Osteocyte (in vitro differentiated cells): ENCODE measurements around the gene SH3RF1. TPM values are rescaled to one million over a fixed set of nuclear protein-coding genes. Genes with fewer than 3 reads are reported as not detected.

Source experiments
- DNase-seq: peaks from one replicate; pipeline ENCODE4 v3.0.0; 2021; ENCODE audit warnings: mixed read lengths; ENCODE audit not compliant: unreplicated experiment; ENCODE audit errors: extremely low spot score
- H3K27ac Mint-ChIP-seq: one replicate; pipeline ENCODE4 v1.8.0; 2021; ENCODE audit warnings: mild to moderate bottlenecking, mixed read lengths; ENCODE audit not compliant: unreplicated experiment
- H3K27me3 Mint-ChIP-seq: one replicate; pipeline ENCODE4 v1.8.0; 2021; ENCODE audit warnings: mixed read lengths; ENCODE audit not compliant: unreplicated experiment
- H3K36me3 Mint-ChIP-seq: one replicate; pipeline ENCODE4 v1.8.0; 2021; ENCODE audit warnings: mixed read lengths; ENCODE audit not compliant: unreplicated experiment
- H3K4me1 Mint-ChIP-seq: one replicate; pipeline ENCODE4 v1.8.0; 2021; ENCODE audit warnings: mixed read lengths; ENCODE audit not compliant: unreplicated experiment
- H3K4me3 Mint-ChIP-seq: one replicate; pipeline ENCODE4 v1.8.0; 2021; ENCODE audit warnings: mild to moderate bottlenecking, moderate library complexity, mixed read lengths; ENCODE audit not compliant: unreplicated experiment
- H3K9me3 Mint-ChIP-seq: one replicate; pipeline ENCODE4 v1.8.0; 2021; ENCODE audit warnings: mixed read lengths; ENCODE audit not compliant: unreplicated experiment
- total RNA-seq: library from RNA; stranded (reverse); gene quantifications from 2 replicates; pipeline ENCODE4 v1.2.1, GENCODE V29; 2021
- TF ChIP-seq, protein P1 (sequence below): fragments of 200-600 bp; sonication (generic); IDR thresholded peaks from 2 replicates; pipeline ENCODE4 v1.5.0; 2021; ENCODE audit warnings: antibody characterized with exemption, mild to moderate bottlenecking, moderate library complexity

SH3RF1 gene
- total RNA-seq, 1 donor from 2014 or later: 31.8 TPM

DNA sequence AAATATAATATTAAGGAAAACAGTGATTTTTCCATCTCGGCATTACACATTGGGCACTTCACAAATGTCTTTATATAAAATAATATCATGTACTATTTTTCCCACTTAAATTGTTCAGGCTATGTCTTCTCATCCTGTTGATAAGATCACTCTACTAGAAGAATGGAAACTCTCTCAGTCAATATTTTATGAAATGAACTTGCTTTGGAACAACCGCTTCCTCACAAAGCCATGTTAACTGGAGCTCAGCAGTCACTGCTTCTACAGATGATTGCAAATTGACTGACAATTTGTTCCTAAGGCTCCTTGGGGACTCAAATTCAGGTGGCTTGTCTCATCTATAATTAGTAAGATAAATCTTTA is 133.2 kb downstream of the SH3RF1 start:
- Mint-ChIP-seq H3K9me3 (no peaks in the 10 kb centered on the region), H3K36me3 (peaks cover 31% of the 10 kb centered on the region)
- TF ChIP-seq, protein P1, sequence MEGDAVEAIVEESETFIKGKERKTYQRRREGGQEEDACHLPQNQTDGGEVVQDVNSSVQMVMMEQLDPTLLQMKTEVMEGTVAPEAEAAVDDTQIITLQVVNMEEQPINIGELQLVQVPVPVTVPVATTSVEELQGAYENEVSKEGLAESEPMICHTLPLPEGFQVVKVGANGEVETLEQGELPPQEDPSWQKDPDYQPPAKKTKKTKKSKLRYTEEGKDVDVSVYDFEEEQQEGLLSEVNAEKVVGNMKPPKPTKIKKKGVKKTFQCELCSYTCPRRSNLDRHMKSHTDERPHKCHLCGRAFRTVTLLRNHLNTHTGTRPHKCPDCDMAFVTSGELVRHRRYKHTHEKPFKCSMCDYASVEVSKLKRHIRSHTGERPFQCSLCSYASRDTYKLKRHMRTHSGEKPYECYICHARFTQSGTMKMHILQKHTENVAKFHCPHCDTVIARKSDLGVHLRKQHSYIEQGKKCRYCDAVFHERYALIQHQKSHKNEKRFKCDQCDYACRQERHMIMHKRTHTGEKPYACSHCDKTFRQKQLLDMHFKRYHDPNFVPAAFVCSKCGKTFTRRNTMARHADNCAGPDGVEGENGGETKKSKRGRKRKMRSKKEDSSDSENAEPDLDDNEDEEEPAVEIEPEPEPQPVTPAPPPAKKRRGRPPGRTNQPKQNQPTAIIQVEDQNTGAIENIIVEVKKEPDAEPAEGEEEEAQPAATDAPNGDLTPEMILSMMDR: no peak

DNA sequence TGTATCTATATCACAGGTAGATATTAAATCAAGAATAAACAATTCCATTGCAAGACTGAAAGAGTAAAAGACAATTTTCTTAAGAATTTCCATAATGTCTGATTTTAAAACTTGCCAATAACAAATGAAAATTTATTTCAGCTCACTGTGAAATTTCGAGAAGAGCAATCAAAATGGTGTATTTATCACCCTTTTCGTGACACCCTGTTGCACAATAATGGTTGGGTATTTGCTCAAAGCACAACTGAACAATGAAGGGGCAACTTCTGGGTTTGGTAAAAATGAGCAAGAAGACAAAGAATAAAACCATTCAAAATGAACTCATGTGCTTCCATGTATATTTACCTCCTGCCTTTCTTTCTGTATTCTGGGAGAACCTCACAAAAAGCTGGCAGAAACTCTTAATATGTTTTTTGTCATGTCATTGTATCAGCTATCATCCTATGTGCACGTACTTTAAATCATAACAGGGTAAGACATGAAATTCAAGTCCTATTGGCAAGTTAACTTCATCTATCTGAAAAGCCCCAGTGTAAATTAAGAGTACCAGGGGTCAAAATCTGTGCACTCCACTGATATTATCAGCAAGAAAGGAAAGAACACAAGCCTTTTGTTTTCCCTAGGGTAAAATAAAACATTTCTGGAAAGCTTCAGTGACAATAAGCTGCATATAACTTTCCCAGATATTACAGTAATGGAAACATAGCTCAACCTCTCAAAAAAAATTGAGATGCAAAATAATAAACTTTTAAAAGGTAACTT is 133.8 kb downstream of the SH3RF1 start:
- Mint-ChIP-seq H3K4me3 (no peak overlapping the region), H3K4me1 (peaks cover 28% of the 10 kb centered on the region)
- TF ChIP-seq, protein P1: no peak

More for the DNA sequence above, 133.2 kb downstream of the SH3RF1 start:
- Mint-ChIP-seq H3K27ac (no peak overlapping the region), H3K27me3 (no peaks in the 10 kb centered on the region), H3K4me1 (peaks cover 29% of the 10 kb centered on the region), H3K4me3 (no peak overlapping the region)
- DNase-seq: no peak

DNA sequence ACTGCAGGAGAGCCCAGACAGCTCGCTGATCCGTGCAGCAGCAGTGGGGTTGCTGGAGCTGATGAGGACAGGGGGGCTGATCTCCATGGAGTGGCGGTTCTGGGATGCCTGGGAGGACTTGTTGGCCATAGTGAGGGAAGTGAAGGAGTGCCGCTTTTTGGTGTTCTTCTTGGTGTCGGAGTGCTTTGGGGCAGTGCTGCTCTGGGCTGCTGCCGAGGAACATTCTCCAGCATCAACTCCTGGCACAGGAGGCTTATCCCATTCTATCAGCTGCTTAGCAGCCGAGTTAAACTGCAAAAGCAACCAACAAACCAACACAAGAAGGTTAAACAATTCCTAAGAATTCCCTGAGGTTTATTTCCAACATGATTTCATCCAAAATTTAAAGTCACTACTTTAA is 134.4 kb downstream of the SH3RF1 start:
- Mint-ChIP-seq H3K4me1 (peaks cover 31% of the 10 kb centered on the region), H3K27me3 (no peaks in the 10 kb centered on the region), H3K36me3 (peaks cover 38% of the 10 kb centered on the region), H3K4me3 (no peak overlapping the region), H3K27ac (peak overlapping the region; percentile 12), H3K9me3 (no peaks in the 10 kb centered on the region)
- no peak for DNase-seq
- TF ChIP-seq, protein P1: no peak

More for the DNA sequence above, 133.8 kb downstream of the SH3RF1 start:
- Mint-ChIP-seq H3K27ac (no peak overlapping the region), H3K9me3 (no peaks in the 10 kb centered on the region), H3K36me3 (peaks cover 36% of the 10 kb centered on the region), H3K27me3 (no peaks in the 10 kb centered on the region)
- DNase-seq: no peak

DNA sequence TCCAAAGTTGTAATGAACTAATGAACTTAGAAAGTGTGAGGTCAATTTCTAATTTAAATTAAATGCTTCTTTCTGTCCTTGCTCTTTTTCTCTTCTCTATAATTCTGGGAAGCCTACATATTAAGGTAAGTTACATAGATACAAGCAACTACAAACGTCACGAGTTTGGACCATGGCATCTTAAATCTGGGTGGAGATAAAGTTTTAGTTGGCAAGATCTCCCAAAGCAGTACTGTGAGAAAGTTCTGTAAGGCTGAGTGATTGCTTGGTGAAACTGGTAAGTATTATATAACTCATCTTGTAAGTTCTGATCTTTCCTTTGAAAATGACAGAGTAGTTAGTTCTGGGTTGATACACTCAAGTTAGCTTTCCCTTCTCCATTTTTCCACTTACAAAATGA is 135.0 kb downstream of the SH3RF1 start:
- TF ChIP-seq, protein P1: no peak
- peak overlapping the region; percentile 29 for H3K27ac Mint-ChIP-seq
- H3K4me3 Mint-ChIP-seq: no peak overlapping the region
- no peaks in the 10 kb centered on the region for H3K9me3 Mint-ChIP-seq
- no peaks in the 10 kb centered on the region for H3K27me3 Mint-ChIP-seq
- H3K36me3 Mint-ChIP-seq: peaks cover 40% of the 10 kb centered on the region
- DNase-seq: no peak
- peaks cover 37% of the 10 kb centered on the region for H3K4me1 Mint-ChIP-seq

DNA sequence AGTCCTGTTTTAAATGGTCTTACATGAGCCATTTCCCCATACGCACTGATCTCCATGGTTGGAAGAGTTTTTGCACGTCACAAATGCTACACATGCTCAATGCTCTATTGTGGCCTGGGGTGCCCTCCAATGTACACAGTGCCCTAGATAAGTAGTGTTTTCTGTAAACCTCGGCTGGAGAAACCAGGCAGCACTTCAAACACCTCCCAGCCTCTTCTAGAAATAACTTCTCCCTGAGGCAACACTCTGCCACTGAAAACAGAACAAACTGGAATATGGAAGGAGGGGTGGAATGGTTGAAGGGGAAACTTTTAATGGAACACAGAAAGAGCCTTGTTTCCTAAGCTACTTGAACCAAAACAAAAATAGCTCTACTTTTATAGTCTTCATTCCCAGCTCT is 136.8 kb downstream of the SH3RF1 start:
- H3K27ac Mint-ChIP-seq: peak overlapping the region; percentile 81
- no peaks in the 10 kb centered on the region for H3K9me3 Mint-ChIP-seq
- peaks cover 47% of the 10 kb centered on the region for H3K4me1 Mint-ChIP-seq
- TF ChIP-seq, protein P1: no peak
- DNase-seq: no peak
- H3K36me3 Mint-ChIP-seq: peaks cover 51% of the 10 kb centered on the region
- H3K4me3 Mint-ChIP-seq: no peak overlapping the region
- no peaks in the 10 kb centered on the region for H3K27me3 Mint-ChIP-seq
